Measurements from ENCODE around the gene PAX8.
"Not testable (repeated sequence)": the region's sequence is repeated elsewhere in the genome, so short reads cannot be mapped to it uniquely, and the experiment has no call there.

PAX8 gene

DNA sequence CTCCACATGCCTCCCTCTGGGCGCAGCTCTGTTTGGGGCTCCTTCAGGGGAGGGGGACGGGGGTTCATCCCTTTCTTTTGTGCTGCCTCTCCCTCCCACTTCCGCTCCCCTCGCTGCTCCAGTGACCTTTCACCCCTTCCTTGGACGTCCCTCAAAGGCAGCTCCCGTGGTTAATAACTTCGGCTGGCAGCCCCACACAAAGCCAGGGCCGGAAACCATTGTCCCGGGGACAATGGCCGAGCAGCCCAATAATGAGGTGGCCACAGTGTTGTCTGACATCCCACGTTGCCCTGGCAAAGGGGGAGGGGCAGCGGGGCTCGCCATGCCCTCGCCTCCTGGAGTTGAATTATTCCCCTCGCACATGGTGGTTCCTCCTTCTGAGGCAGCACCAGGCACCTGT is 27.0 kb upstream of the PAX8 start:
- H3K27me3 ChIP-seq (ENCODE audit: insufficient read depth, poor library complexity, severe bottlenecking); DNase-seq (ENCODE audit: low read depth in 1 of 2, low spot score in 1 of 2); H3K4me3 ChIP-seq (replicated peaks; ENCODE audit: insufficient read depth, low read length); H3K27ac ChIP-seq (replicated peaks): not testable (repeated sequence)

DNA sequence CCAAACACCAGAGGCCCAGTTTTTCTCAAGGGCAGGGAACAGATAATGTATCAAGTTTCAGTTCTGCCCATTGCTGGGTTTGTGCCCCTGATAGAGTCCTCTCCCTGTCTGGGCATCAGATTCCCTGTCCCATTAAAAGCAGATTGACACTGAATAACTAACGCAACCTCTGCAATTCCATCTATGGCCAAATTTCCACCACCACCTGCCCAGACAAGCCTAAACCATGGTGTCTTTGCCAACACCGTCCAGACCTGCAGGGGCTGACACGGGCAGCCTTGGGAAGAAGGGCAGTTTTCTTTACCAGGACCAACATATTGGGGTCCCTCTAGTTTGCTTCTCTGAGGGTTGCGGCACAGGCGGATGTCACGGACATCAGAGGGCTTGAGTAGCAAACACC is 26.4 kb upstream of the PAX8 start:
- TF ChIP-seq POLR2AphosphoS5 (IDR thresholded peaks at IDR 0.05; ENCODE audit: low read depth): no peak
- TF ChIP-seq, protein P1, sequence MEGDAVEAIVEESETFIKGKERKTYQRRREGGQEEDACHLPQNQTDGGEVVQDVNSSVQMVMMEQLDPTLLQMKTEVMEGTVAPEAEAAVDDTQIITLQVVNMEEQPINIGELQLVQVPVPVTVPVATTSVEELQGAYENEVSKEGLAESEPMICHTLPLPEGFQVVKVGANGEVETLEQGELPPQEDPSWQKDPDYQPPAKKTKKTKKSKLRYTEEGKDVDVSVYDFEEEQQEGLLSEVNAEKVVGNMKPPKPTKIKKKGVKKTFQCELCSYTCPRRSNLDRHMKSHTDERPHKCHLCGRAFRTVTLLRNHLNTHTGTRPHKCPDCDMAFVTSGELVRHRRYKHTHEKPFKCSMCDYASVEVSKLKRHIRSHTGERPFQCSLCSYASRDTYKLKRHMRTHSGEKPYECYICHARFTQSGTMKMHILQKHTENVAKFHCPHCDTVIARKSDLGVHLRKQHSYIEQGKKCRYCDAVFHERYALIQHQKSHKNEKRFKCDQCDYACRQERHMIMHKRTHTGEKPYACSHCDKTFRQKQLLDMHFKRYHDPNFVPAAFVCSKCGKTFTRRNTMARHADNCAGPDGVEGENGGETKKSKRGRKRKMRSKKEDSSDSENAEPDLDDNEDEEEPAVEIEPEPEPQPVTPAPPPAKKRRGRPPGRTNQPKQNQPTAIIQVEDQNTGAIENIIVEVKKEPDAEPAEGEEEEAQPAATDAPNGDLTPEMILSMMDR (IDR thresholded peaks at IDR 0.05; ENCODE audit: insufficient read depth, low read length): no peak
- TF ChIP-seq GABPA (IDR thresholded peaks at IDR 0.05; ENCODE audit: low read depth): no peak
- TF ChIP-seq, protein P2, sequence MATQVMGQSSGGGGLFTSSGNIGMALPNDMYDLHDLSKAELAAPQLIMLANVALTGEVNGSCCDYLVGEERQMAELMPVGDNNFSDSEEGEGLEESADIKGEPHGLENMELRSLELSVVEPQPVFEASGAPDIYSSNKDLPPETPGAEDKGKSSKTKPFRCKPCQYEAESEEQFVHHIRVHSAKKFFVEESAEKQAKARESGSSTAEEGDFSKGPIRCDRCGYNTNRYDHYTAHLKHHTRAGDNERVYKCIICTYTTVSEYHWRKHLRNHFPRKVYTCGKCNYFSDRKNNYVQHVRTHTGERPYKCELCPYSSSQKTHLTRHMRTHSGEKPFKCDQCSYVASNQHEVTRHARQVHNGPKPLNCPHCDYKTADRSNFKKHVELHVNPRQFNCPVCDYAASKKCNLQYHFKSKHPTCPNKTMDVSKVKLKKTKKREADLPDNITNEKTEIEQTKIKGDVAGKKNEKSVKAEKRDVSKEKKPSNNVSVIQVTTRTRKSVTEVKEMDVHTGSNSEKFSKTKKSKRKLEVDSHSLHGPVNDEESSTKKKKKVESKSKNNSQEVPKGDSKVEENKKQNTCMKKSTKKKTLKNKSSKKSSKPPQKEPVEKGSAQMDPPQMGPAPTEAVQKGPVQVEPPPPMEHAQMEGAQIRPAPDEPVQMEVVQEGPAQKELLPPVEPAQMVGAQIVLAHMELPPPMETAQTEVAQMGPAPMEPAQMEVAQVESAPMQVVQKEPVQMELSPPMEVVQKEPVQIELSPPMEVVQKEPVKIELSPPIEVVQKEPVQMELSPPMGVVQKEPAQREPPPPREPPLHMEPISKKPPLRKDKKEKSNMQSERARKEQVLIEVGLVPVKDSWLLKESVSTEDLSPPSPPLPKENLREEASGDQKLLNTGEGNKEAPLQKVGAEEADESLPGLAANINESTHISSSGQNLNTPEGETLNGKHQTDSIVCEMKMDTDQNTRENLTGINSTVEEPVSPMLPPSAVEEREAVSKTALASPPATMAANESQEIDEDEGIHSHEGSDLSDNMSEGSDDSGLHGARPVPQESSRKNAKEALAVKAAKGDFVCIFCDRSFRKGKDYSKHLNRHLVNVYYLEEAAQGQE (IDR thresholded peaks at IDR 0.05; ENCODE audit: insufficient replicate concordance, low read depth): no peak
- no peak for TF ChIP-seq SPI1 (IDR thresholded peaks at IDR 0.05; ENCODE audit: borderline replicate concordance, low read depth)
- no peak for DNase-seq (ENCODE audit: low read depth in 1 of 2, low spot score in 1 of 2)

DNA sequence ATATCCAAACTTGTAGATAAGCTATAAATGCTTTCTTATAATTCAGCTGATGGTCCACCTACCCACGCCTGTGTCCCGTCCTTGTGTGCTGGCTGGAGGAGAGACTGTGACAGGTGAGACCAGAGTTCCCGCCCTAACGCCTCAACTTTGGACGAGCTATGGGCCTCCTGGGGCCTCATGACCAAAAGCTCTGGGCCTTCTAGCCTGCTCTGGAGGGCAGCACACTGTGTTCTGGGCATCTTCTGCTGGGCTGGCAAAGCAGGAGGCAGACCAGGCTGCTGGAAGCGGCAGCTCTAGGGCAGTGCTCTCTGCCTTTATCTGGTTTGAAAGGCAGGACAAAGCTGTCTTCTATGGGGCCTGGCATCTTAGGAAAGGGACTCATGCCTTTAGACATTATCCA is 26.0 kb upstream of the PAX8 start:
- TF ChIP-seq SPI1 (IDR thresholded peaks at IDR 0.05; ENCODE audit: borderline replicate concordance, low read depth) (no peak), POLR2AphosphoS5 (IDR thresholded peaks at IDR 0.05; ENCODE audit: low read depth) (no peak), GABPA (IDR thresholded peaks at IDR 0.05; ENCODE audit: low read depth) (no peak)
- TF ChIP-seq, protein P1 (IDR thresholded peaks at IDR 0.05; ENCODE audit: insufficient read depth, low read length): no peak
- TF ChIP-seq, protein P2 (IDR thresholded peaks at IDR 0.05; ENCODE audit: insufficient replicate concordance, low read depth): no peak
- H3K27me3 ChIP-seq (ENCODE audit: insufficient read depth, poor library complexity, severe bottlenecking): no peaks in the 10 kb centered on the region
- no peak overlapping the region for H3K27ac ChIP-seq (replicated peaks)

More for the DNA sequence above, 26.4 kb upstream of the PAX8 start:
- Histone ChIP-seq H3K4me3 (replicated peaks; ENCODE audit: insufficient read depth, low read length) (no peak overlapping the region), H3K27ac (replicated peaks) (no peak overlapping the region), H3K27me3 (ENCODE audit: insufficient read depth, poor library complexity, severe bottlenecking) (no peaks in the 10 kb centered on the region)

DNA sequence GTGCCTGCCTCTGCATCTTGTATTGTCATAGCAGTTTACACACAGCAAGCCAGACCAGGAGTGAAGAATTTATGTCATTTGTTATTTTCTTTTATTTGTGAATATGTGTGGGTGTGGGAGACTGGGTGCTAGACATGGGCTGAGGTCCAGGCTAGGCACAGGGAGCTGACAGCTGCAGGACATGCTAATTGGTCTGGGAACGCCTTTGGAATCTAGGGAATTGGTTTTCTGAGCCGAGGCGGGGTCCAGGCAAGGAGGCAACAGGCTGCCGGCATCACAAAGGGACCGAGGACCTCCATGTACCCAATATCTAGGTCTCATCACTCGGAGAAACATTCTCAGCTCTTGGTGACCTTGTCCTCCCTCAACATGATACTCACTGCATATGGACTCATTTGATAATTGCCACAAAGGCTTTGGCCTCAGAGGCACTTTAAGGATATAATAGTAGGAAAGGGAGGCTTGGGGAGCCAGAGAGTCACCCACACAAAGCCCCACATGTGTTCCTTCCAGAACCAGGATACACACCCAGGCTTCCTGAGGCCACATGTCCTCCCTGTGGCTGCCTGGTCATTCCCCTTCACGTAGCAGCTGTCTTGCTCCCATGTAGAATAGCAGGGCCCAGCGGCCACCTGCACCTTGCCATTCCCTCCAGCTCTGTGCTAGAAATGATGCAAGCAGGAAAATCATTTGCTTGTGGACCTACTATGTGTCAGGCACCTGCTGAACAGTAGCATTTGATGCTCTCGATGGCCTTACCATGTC is 23.7 kb upstream of the PAX8 start:
- not testable (repeated sequence) for DNase-seq (ENCODE audit: low read depth in 1 of 2, low spot score in 1 of 2); H3K27me3 ChIP-seq (ENCODE audit: insufficient read depth, poor library complexity, severe bottlenecking); H3K4me3 ChIP-seq (replicated peaks; ENCODE audit: insufficient read depth, low read length); H3K27ac ChIP-seq (replicated peaks)

More for the DNA sequence above, 26.0 kb upstream of the PAX8 start:
- DNase-seq (ENCODE audit: low read depth in 1 of 2, low spot score in 1 of 2): no peak
- H3K4me3 ChIP-seq (replicated peaks; ENCODE audit: insufficient read depth, low read length): no peak overlapping the region

DNA sequence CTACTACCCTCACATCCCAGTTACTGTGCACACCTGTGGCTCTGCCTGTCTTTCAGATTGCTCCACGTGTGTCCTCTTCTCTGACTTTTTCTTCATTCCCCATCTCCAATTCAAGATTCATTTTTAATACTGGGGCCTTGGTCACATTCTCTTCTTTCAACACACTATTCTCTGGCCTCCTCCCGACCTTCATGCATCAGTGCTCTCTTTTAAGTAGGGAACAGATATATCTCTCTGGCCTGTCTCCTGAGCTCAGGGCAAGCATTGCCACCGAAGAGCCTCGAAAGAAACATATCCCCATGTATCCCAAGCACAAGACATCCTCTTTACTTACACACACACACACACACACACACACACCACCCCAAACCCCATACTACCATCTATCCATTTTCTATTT is 21.6 kb upstream of the PAX8 start:
- Histone ChIP-seq H3K27me3 (ENCODE audit: insufficient read depth, poor library complexity, severe bottlenecking) (no peaks in the 10 kb centered on the region), H3K27ac (replicated peaks) (no peak overlapping the region), H3K4me3 (replicated peaks; ENCODE audit: insufficient read depth, low read length) (no peak overlapping the region)
- TF ChIP-seq SPI1 (IDR thresholded peaks at IDR 0.05; ENCODE audit: borderline replicate concordance, low read depth) (no peak), GABPA (IDR thresholded peaks at IDR 0.05; ENCODE audit: low read depth) (no peak), POLR2AphosphoS5 (IDR thresholded peaks at IDR 0.05; ENCODE audit: low read depth) (no peak)
- TF ChIP-seq, protein P1 (IDR thresholded peaks at IDR 0.05; ENCODE audit: insufficient read depth, low read length): no peak
- TF ChIP-seq, protein P2 (IDR thresholded peaks at IDR 0.05; ENCODE audit: insufficient replicate concordance, low read depth): no peak
- no peak for DNase-seq (ENCODE audit: low read depth in 1 of 2, low spot score in 1 of 2)
